ENCODE measurements around the gene GRK6.

GRCh38 chr5:177390363-177391300 lies 35.8 kb upstream of the GRK6 start:
- TF ChIP-seq, protein P1, sequence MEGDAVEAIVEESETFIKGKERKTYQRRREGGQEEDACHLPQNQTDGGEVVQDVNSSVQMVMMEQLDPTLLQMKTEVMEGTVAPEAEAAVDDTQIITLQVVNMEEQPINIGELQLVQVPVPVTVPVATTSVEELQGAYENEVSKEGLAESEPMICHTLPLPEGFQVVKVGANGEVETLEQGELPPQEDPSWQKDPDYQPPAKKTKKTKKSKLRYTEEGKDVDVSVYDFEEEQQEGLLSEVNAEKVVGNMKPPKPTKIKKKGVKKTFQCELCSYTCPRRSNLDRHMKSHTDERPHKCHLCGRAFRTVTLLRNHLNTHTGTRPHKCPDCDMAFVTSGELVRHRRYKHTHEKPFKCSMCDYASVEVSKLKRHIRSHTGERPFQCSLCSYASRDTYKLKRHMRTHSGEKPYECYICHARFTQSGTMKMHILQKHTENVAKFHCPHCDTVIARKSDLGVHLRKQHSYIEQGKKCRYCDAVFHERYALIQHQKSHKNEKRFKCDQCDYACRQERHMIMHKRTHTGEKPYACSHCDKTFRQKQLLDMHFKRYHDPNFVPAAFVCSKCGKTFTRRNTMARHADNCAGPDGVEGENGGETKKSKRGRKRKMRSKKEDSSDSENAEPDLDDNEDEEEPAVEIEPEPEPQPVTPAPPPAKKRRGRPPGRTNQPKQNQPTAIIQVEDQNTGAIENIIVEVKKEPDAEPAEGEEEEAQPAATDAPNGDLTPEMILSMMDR (conservative IDR thresholded peaks at IDR 0.05; ENCODE audit: low read depth, low read length): peak; percentile 95
- TF ChIP-seq POLR2A (IDR thresholded peaks at IDR 0.05; ENCODE audit: low read depth, low read length) (no peak), RFX5 (IDR thresholded peaks at IDR 0.05; ENCODE audit: low read depth, low read length) (no peak)
